ENCODE data around the gene ADSS1.

DNA sequence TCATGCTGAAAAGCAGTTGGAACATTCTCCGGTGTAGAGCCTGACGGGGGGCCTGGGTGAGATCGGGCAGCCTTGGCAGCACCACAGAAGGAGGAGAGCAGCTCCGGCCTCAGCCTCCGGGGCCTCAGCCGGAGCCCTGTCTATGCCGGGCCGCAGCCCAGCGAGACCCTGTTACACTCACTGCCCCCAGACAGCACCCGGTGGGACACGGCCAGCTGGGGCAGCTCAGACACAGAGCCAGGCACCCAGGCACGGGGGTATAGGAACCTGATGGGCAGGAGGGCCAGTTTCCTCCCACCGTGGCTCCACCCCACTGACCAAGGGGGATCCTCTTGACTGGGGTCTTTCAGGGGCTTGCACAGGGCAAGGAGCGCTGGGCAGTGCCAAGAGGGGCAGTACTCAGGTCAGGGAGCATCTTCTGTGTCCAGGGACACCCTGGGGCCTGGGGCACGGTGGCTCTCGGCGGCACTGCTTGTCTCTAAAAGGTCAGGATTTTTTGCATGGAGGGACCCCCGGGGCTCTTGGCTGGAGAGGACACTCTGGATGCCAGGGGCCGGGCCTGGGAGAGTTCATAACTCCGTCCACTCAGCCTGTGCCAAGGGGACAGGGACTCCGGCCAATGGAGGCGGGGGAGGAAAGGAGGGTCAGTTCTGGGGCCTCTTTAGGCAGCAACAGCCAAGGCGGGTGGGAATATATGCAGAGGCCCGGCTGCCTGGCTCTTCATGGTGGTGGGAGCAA, 25.2 kb upstream of the ADSS1 start:
- TF ChIP-seq, protein P1, sequence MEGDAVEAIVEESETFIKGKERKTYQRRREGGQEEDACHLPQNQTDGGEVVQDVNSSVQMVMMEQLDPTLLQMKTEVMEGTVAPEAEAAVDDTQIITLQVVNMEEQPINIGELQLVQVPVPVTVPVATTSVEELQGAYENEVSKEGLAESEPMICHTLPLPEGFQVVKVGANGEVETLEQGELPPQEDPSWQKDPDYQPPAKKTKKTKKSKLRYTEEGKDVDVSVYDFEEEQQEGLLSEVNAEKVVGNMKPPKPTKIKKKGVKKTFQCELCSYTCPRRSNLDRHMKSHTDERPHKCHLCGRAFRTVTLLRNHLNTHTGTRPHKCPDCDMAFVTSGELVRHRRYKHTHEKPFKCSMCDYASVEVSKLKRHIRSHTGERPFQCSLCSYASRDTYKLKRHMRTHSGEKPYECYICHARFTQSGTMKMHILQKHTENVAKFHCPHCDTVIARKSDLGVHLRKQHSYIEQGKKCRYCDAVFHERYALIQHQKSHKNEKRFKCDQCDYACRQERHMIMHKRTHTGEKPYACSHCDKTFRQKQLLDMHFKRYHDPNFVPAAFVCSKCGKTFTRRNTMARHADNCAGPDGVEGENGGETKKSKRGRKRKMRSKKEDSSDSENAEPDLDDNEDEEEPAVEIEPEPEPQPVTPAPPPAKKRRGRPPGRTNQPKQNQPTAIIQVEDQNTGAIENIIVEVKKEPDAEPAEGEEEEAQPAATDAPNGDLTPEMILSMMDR (IDR thresholded peaks at IDR 0.05 in 2 of 3, conservative IDR thresholded peaks at IDR 0.05 in 1 of 3; ENCODE audit: borderline replicate concordance in 1 of 3, insufficient read depth in 1 of 3, low read depth in 2 of 3, low read length in 2 of 3) = no peak
- TF ChIP-seq, protein P2, sequence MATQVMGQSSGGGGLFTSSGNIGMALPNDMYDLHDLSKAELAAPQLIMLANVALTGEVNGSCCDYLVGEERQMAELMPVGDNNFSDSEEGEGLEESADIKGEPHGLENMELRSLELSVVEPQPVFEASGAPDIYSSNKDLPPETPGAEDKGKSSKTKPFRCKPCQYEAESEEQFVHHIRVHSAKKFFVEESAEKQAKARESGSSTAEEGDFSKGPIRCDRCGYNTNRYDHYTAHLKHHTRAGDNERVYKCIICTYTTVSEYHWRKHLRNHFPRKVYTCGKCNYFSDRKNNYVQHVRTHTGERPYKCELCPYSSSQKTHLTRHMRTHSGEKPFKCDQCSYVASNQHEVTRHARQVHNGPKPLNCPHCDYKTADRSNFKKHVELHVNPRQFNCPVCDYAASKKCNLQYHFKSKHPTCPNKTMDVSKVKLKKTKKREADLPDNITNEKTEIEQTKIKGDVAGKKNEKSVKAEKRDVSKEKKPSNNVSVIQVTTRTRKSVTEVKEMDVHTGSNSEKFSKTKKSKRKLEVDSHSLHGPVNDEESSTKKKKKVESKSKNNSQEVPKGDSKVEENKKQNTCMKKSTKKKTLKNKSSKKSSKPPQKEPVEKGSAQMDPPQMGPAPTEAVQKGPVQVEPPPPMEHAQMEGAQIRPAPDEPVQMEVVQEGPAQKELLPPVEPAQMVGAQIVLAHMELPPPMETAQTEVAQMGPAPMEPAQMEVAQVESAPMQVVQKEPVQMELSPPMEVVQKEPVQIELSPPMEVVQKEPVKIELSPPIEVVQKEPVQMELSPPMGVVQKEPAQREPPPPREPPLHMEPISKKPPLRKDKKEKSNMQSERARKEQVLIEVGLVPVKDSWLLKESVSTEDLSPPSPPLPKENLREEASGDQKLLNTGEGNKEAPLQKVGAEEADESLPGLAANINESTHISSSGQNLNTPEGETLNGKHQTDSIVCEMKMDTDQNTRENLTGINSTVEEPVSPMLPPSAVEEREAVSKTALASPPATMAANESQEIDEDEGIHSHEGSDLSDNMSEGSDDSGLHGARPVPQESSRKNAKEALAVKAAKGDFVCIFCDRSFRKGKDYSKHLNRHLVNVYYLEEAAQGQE (IDR thresholded peaks at IDR 0.05; ENCODE audit: low read depth) = no peak
- TF ChIP-seq EZH2 (IDR thresholded peaks at IDR 0.05) (no peak), TCF7L2 (IDR thresholded peaks at IDR 0.05; ENCODE audit: borderline replicate concordance, extremely low read depth, insufficient read depth, insufficient read length) (no peak), SP1 (IDR thresholded peaks at IDR 0.05; ENCODE audit: low read depth) (no peak), POLR2A (IDR thresholded peaks at IDR 0.05; ENCODE audit: borderline replicate concordance, extremely low read depth, insufficient read depth, insufficient read length) (no peak), CEBPB (IDR thresholded peaks at IDR 0.05; ENCODE audit: low read depth) (no peak), POLR2AphosphoS5 (IDR thresholded peaks at IDR 0.05; ENCODE audit: low read depth, low read length) (no peak), JUND (IDR thresholded peaks at IDR 0.05) (no peak), SIN3A (IDR thresholded peaks at IDR 0.05; ENCODE audit: low read depth) (no peak), YY1 (IDR thresholded peaks at IDR 0.05; ENCODE audit: extremely low read depth, insufficient replicate concordance, low read depth, low read length) (no peak), RAD21 (IDR thresholded peaks at IDR 0.05; ENCODE audit: low read depth) (no peak)
- TF ChIP-seq, protein P3, sequence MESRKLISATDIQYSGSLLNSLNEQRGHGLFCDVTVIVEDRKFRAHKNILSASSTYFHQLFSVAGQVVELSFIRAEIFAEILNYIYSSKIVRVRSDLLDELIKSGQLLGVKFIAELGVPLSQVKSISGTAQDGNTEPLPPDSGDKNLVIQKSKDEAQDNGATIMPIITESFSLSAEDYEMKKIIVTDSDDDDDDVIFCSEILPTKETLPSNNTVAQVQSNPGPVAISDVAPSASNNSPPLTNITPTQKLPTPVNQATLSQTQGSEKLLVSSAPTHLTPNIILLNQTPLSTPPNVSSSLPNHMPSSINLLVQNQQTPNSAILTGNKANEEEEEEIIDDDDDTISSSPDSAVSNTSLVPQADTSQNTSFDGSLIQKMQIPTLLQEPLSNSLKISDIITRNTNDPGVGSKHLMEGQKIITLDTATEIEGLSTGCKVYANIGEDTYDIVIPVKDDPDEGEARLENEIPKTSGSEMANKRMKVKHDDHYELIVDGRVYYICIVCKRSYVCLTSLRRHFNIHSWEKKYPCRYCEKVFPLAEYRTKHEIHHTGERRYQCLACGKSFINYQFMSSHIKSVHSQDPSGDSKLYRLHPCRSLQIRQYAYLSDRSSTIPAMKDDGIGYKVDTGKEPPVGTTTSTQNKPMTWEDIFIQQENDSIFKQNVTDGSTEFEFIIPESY (IDR thresholded peaks at IDR 0.05; ENCODE audit: extremely low read depth, insufficient replicate concordance, low read length) = no peak
- TF ChIP-seq, protein P4, sequence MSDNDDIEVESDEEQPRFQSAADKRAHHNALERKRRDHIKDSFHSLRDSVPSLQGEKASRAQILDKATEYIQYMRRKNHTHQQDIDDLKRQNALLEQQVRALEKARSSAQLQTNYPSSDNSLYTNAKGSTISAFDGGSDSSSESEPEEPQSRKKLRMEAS (IDR thresholded peaks at IDR 0.05) = no peak
